Keratinocyte (primary cell): ENCODE data around the gene CD86.

Source experiments
- CTCF ChIP-seq, 3 experiments: IDR thresholded peaks in 1 of 3; conservative IDR thresholded peaks in 1 of 3; optimal IDR thresholded peaks in 1 of 3; 2 replicates in 2 of 3; 3 replicates in 1 of 3; pipeline versions ENCODE3 to v1.5.1; 2011; ENCODE audit warnings: low read length in 3 of 3, mild to moderate bottlenecking in 3 of 3, moderate library complexity in 2 of 3, control low read depth in 1 of 3, inconsistent platforms in 1 of 3; ENCODE audit not compliant: insufficient read depth in 2 of 3; ENCODE audit errors: extremely low read depth in 1 of 3
- EZH2 ChIP-seq: IDR thresholded peaks from one replicate; pipeline ENCODE4 v1.6.1; 2012; ENCODE audit warnings: inconsistent platforms, mild to moderate bottlenecking, low read length, moderate library complexity

GRCh38 chr3:122078235-122078935 is 23.2 kb downstream of the CD86 start:
- no peak for TF ChIP-seq CTCF (optimal IDR thresholded peaks at IDR 0.05 in 1 of 3, IDR thresholded peaks at IDR 0.05 in 1 of 3, conservative IDR thresholded peaks at IDR 0.05 in 1 of 3; ENCODE audit: extremely low read depth in 1 of 3, insufficient read depth in 2 of 3, low read length in 3 of 3)
- TF ChIP-seq EZH2 = no peak
